MCF 10A (cell line): Measurements from ENCODE around the gene PYY. TPM values are rescaled to one million over a fixed set of nuclear protein-coding genes. Genes with fewer than 3 reads are reported as not detected.

ENCODE experiments used
- BruUV-seq: library from RNA; stranded (reverse); fragments of 400-500 nt; replicated peaks from 2 replicates; lab custom pipeline; 2021; lab: Mats Ljungman, UMichigan
- CTCF ChIA-PET: fragments of 300-600 bp; sonication (Branson Sonifier 250); formaldehyde crosslinking; extraction: SDS; loops from one replicate; lab custom pipeline; 2021; ENCODE audit warnings: antibody characterized with exemption, inconsistent platforms; lab: Yijun Ruan, JAX
- POLR2A ChIA-PET: fragments of 300-600, 350-650 bp; sonication (Branson Sonifier 250); formaldehyde crosslinking; extraction: SDS; loops from one replicate; lab custom pipeline; 2020; ENCODE audit warnings: antibody characterized with exemption, inconsistent platforms; lab: Yijun Ruan, JAX
- DNase-seq: peaks from one replicate; pipeline ENCODE4 v3.0.0-alpha.2; 2018; ENCODE audit not compliant: unreplicated experiment
- H3K27ac Mint-ChIP-seq: one replicate; pipeline ENCODE4 v1.8.0; 2022; ENCODE audit warnings: mild to moderate bottlenecking, low read depth, mixed read lengths; ENCODE audit not compliant: unreplicated experiment
- H3K27me3 Mint-ChIP-seq: one replicate; pipeline ENCODE4 v1.8.0; 2022; ENCODE audit warnings: mixed read lengths; ENCODE audit not compliant: insufficient read depth, unreplicated experiment
- H3K36me3 Mint-ChIP-seq: one replicate; pipeline ENCODE4 v1.8.0; 2022; ENCODE audit warnings: mild to moderate bottlenecking, moderate library complexity, mixed read lengths; ENCODE audit not compliant: insufficient read depth, unreplicated experiment
- H3K4me1 Mint-ChIP-seq: one replicate; pipeline ENCODE4 v1.8.0; 2022; ENCODE audit warnings: mixed read lengths; ENCODE audit not compliant: insufficient read depth, unreplicated experiment
- H3K4me3 Mint-ChIP-seq: one replicate; pipeline ENCODE4 v1.8.0; 2022; ENCODE audit warnings: mild to moderate bottlenecking, moderate library complexity, mixed read lengths; ENCODE audit not compliant: unreplicated experiment
- H3K9me3 Mint-ChIP-seq: one replicate; pipeline ENCODE4 v1.8.0; 2022; ENCODE audit warnings: mixed read lengths; ENCODE audit not compliant: unreplicated experiment
- CTCF ChIP-seq: fragments of 200-600 bp; IDR thresholded peaks from one replicate; pipeline ENCODE4 v1.8.0; 2022; ENCODE audit warnings: antibody characterized with exemption, mild to moderate bottlenecking; ENCODE audit not compliant: unreplicated experiment
- intact Hi-C: fragments of 100-400 bp; cut with micrococcal nuclease; formaldehyde crosslinking; loops from 2 replicates; pipeline ENCODE4 v1.14.1; 2022
- total RNA-seq: library from RNA; stranded (reverse); gene quantifications from 2 replicates; pipeline ENCODE4 v1.2.3, GENCODE V29; 2022

PYY gene
- total RNA-seq, 1 experiment from 2014 or later = not detected

- POLR2A ChIA-PET = interaction anchor here (0.8 kb wide), 1 partner anchor 56 kb away, joined by 3 read pairs; no protein-coding TSS in a partner anchor
- Mint-ChIP-seq H3K4me3 (no peak overlapping the region), H3K4me1 (no peaks in the 10 kb centered on the region), H3K27me3 (no peaks in the 10 kb centered on the region), H3K9me3 (no peaks in the 10 kb centered on the region), H3K36me3 (no peaks in the 10 kb centered on the region), H3K27ac (no peak overlapping the region)
- no peak for TF ChIP-seq CTCF
- no TSS peak for BruUV-seq
- CTCF ChIA-PET = no interaction called here
- DNase-seq = no peak
- intact Hi-C loops = no loop called here
Observed at GRCh38 chr17:43970366-43970765, 16.6 kb upstream of the PYY start.

GRCh38 chr17:43967251-43967875 is 13.6 kb upstream of the PYY start:
- H3K4me1 Mint-ChIP-seq = no peaks in the 10 kb centered on the region
- no peak overlapping the region for H3K27ac Mint-ChIP-seq
- H3K36me3 Mint-ChIP-seq = no peaks in the 10 kb centered on the region
- H3K27me3 Mint-ChIP-seq = peaks cover 24% of the 10 kb centered on the region
- DNase-seq = no peak
- no peaks in the 10 kb centered on the region for H3K9me3 Mint-ChIP-seq
- intact Hi-C loops = no loop called here
- no TSS peak for BruUV-seq
- no peak overlapping the region for H3K4me3 Mint-ChIP-seq
- no peak for TF ChIP-seq CTCF
- ChIA-PET CTCF (interaction anchor here (0.6 to 2.4 kb wide), 2 partner anchors 13 to 24 kb away, joined by 4 to 9 read pairs; no protein-coding TSS in a partner anchor), POLR2A (no interaction called here)

- ChIA-PET POLR2A (interaction anchor here (0.5 kb wide), 1 partner anchor 106 kb away, joined by 3 read pairs; no protein-coding TSS in a partner anchor), CTCF (interaction anchor here (2.4 kb wide), 1 partner anchor 23 kb away, joined by 9 read pairs; no protein-coding TSS in a partner anchor)
- Mint-ChIP-seq H3K27ac (no peak overlapping the region), H3K4me3 (no peak overlapping the region), H3K9me3 (no peaks in the 10 kb centered on the region), H3K27me3 (peaks cover 35% of the 10 kb centered on the region), H3K36me3 (no peaks in the 10 kb centered on the region), H3K4me1 (no peaks in the 10 kb centered on the region)
- intact Hi-C loops = no loop called here
- no peak for DNase-seq
- BruUV-seq = no TSS peak
- no peak for TF ChIP-seq CTCF
Observed at GRCh38 chr17:43966276-43966675, 12.5 kb upstream of the PYY start.

- POLR2A ChIA-PET = no interaction called here
- H3K4me1 Mint-ChIP-seq = peaks cover 4% of the 10 kb centered on the region
- intact Hi-C loops = no loop called here
- H3K36me3 Mint-ChIP-seq = no peaks in the 10 kb centered on the region
- CTCF ChIA-PET = no interaction called here
- no peak overlapping the region for H3K4me3 Mint-ChIP-seq
- peaks cover 35% of the 10 kb centered on the region for H3K27me3 Mint-ChIP-seq
- no peak for TF ChIP-seq CTCF
- BruUV-seq = no TSS peak
- H3K27ac Mint-ChIP-seq = no peak overlapping the region
- no peak for DNase-seq
- no peaks in the 10 kb centered on the region for H3K9me3 Mint-ChIP-seq
Observed at GRCh38 chr17:43962479-43962878, 8.7 kb upstream of the PYY start.
